SW480 (cell line): ENCODE measurements around the gene LPP.
A peak's percentile ranks its signal among the peaks of the same experiment; 100 is the strongest.
"Not testable (repeated sequence)": the region's sequence is repeated elsewhere in the genome, so short reads cannot be mapped to it uniquely, and the experiment has no call there.

Source experiments
- DNase-seq: peaks from one replicate; pipeline ENCODE4 v3.0.0-alpha.2; 2016; ENCODE audit warnings: low spot score

Gene LPP

DNA sequence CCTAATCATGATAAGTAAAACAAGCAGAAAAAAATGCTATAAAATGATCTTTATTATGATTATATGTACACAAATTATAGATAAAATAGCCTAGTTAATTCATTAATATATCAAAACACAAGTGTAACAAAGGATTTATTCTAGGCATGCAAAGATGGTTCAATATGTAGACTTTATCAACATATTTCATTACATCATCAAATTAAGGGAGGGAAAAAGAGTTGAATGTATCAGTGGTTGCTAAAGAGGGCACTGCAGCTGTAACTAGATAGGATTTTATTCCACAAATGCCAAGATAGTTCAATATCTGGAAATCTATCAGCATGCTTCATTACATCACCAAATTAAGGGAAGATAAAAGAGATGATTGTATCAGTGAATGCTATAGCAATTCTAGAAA lies 248.3 kb downstream of the LPP start:
- DNase-seq = no peak

DNA sequence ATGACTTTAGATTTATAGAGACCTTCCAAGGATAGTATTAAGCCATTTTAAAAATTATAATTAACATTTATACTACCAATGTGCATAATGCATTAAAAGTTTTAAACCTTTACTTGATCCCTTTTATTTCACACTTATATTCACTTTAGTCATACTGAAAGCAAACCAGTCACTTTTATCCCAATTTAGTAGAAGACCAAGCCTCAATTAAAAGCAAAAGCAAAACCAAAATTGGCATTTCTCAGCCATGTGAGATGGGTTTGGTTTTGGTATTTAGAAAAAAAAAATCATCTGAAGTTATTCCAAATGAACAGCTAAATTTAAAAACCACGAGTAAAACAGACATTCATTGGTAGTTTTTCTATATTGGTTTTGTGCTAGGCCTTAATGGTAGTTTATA lies 249.4 kb downstream of the LPP start:
- no peak for DNase-seq

DNA sequence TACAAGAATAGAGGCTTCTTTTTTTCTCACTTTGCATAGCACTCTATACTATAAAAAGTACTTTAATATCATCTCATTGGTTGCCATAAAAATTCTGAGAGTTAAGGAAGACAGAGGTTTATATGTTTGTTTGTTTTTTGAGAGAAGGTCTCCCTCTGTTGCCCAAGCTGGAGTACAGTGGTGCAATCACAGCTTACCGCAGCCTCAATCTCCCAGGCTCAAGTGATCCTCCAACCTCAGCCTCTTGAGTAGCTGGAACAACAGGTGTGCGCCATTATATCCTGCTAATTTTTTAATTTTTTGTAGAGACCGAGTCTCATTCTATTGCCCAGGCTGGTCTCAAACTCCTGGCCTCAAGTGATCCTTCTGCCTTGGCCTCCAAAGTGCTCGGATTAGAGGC lies 250.2 kb downstream of the LPP start:
- DNase-seq = no peak

DNA sequence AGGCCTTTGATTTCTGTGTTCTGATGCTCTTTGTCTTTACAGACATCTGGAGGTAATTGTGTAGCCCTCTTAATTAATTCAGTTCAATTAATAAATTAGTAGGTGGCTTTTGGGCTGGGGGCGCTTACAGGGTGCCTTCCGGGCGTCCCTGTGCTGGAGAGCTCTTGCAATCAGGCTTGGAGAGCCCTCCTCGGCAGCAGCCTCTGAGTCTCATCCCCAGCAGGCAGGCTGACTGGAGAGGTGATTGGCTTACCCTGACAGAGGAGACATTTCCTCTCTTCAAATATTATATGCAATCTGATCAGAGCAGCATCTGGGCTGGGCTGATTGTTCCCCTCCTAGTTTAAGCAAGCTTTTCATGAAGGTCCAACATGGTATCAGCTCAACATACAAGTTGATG lies 250.7 kb downstream of the LPP start:
- DNase-seq = no peak

DNA sequence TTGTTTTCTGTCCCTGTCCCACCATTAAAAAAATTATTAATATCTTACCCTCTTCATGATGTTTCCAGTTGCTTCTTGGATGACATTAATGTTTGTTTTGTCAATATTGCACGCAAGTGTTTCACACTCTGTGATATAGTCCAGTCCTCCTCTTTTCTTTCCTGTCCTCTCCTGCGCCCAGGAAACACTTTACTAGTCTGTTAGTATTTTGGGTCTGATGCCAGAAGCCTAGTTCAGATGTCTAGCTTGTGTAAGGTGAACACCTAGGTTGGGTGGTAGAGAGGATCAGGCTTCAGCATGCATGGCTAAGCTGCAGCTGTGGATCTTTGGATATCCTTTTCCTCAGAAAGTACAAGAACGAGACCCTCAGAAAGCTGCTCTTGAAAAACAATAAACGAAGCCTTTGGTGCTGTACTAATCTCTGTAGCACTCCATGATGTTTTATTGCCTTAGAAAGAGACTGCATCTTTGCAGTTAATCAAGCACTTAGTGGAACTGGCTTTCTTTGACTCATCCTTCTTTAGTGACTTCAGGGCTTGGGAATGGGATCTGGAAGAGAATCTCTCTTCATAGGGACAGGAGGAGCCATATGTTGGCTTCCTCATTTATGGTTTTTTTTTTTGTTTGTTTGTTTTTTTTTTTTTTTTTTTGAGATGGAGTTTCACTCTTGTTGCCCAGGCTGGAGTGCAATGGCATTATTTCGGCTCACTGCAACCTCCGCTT lies 253.4 kb downstream of the LPP start:
- no peak for DNase-seq

DNA sequence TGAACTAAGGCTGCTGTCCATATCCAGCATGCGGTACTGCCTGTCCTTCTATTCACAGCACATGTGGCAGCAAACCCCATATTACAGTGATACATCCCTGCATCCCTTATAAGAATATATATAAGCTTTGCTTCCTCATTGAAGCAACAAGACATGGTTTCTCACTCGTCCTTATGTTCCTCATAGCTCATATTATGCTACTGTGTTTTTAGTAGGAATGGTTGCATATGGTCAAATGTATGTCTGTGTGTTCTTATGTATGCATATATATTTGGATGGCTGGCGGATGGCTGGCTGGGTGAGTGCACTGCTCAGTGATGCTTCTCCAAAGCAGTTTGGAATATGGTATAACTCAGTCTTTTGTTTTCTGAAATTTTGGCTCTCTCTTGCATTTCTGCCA lies 254.9 kb downstream of the LPP start:
- no peak for DNase-seq

DNA sequence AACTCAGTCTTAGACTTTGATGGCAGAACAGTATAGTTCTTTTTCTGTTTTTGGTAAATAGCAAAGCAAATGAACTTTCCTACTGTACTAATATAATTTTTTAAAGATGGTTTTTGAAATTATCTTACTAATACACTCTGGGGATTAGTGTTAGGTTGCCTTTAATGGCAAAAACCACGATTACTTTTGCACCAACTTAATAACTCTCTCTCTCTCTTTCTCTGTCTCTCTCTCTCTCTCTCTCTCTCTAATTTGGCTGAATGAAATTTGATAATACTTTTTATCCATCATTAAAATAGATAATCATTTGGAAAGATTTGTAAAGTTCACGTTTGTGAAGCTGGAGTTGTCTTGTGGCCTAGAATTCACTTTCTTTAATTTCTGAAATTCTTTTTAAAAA lies 257.8 kb downstream of the LPP start:
- no peak for DNase-seq

DNA sequence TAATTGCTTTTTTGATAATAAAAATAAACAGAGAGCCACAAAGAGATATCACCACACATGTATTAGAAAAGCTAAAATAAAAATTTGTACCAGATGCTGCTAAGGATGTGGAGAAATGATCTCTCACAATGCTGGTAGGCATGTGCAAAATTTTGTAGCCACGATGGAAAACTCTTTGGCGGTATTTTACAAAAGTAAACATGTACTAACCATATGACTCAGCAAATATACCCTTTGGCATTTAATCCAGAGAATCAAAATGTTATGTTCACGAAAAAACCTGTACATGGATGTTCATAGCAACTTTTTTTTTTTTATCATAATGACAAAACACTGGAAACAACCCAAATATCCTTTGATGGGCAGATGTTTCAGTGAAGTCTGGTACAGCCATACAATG lies 261.2 kb downstream of the LPP start:
- DNase-seq = no peak

DNA sequence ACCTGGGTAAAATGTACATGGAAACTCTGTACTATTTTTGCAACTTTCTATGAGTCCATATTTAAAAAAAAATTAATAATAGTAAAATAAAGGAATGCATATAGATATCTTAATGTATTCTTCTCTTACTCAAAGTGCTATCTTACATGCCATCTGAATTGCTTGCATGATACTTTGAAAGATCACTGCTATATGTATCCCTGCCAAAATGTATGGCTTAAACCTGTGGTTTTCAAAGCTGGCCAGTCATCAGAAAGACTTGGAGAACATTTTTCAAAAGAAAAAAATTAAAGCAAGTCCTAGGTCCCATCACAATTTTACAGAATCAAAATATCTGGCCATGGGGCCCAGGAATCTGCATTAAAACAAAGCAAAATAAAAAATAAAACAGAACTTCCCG lies 262.1 kb downstream of the LPP start:
- DNase-seq = no peak

DNA sequence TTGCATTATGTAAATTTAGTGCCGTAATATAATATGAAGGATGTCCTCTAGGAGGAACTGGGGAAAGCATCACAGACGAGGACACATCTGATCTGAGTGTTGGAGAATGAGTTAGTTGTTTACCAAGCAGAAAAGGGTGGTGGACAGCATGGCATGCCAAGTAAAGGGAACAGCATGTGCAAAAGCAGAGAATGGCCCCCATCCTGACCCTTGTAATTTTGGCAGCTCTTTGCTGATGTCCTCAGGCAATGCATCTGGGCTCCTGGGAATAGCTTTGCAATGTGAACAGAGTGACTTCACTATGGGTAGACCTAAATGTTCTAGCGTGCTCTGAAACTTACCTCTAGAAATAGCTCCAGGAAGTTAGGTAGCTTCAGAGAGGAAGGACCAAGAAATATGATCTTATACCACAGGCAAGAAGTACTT lies 263.3 kb downstream of the LPP start:
- no peak for DNase-seq

DNA sequence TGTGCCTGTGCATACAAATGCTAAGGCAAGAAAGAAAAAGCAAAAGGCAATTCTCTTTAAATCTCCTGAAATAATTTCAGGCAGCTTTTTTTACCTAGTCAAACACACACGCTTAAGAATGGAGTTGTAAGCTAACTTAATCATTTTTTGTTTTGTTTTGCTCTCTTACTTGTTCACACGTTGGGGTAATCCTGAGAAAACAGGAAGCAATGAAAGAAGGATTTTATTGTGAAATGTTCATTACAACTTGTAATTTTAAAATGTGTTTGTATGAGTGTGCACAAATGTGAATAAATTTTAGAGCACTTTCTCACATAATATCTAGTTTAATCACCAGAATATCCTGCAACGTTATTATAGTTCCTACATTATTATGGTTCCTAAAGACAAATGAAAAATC lies 263.8 kb downstream of the LPP start:
- DNase-seq = no peak

DNA sequence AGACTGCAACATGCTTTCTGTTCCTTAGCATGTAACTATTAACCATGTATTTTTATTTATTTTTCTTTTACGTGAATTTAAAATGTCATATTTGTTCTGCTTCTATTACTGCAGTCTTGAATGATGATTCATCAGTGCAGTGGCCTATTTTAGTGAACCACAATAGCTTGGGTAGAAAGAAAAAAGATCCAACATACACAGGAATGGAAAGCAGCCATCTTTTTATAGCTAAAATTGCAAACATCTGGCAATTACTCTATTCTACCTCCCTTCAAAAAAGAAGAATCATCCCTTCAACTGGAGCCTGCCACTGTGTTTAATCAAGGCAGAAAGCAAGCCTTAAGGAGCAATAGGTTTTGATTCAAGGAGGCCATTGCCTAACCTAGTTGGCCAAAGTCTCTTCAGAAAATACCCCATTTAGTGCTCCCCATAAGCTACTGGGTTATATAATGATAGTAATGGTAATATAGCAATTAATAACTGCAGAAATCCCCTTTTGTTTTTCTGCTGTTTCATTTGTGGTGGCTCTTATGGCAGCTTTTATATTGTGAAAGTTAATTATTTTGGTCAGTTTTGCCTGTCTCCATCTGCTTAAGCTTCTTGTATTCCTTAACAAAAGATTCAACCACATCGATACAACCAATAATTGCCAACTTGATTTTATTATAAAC lies 267.3 kb downstream of the LPP start:
- peak; percentile 9 for DNase-seq

DNA sequence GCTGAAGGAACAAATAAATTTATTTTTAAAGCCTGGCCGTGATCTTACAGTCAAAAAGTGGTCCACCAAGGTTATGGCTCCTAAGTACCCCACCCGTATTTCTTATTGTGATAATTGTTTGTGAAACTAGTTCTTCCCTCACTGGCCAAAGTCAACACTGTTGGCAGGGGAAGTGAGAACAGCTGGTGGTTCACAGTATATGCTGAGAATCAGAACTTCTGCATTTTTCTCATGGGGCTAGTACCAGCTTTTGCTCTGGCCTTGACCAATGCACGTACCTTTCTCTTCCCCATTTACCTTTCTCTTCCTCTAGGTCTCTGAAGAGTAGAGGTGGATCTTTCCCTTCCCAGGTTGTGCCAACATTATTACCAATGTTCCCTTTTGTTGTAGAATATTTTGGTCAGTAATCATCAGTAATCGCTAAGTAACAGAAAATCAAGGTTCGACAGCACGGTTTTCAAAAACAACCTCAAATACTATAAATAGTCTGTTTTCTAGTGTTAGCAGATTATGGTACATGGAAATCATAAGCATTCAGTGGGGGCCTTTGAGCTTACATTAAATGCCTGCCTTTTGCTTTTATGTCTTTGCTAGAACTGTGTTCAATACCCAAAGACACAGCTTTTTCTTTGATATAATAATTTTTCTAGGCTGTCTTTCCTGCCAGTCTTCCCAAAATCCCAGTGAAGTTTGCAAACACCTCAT lies 268.0 kb downstream of the LPP start:
- DNase-seq = no peak

DNA sequence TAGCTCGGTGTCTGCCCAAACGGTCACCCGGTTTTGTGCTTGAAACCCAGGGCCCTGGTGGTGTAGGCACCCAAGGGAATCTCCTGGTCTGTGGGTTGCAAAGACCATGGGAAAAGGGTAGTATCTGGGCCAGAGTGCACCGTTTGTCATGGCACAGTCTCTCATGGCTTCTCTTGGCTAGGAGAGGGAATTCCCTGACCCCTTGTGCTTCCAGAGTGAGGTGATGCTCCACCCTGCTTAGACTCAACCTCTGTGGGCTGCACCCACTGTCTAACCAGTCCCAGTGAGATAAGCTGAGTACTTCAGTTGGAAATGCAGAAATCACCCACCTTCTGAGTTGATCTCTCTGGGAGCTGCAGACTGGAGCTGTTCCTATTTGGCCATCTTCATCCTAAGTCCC lies 274.0 kb downstream of the LPP start:
- not testable (repeated sequence) for DNase-seq

DNA sequence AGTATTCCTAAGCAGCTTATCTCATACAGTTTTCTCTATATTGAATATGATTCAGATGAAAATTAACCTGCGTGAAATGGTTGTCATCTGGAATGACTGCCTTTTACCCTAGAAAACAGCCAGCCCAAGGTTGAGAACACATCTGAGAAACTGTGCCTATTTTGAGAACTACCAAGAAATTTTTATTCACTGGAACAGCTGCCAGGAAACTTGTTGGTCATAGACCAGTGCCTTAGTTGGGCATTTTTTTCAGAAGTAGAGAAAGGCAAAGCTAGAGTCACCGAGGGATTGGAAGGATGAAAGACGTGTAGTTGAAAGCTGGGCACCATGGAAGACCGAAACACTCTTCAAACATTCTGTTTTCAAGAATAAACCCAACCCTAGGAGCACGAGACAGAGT lies 277.1 kb downstream of the LPP start:
- no peak for DNase-seq

DNA sequence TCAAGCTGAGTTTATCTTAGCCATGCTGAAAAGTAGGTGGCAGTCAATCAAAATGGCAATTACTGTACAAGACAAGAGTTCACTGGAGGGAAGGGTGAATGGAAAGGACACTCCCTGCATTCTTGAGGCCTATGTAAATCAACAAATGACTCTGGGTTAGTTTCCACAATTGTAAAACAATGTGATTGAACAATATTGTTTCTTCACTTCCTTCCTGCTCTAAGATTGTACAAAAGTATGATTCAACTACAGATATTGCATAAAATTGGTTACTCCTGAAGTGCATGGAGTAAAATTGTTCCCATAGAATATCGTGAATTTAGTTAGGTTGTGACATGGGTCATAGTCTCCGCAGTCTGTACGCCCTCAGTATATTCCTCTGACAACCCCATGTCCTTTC lies 277.6 kb downstream of the LPP start:
- DNase-seq = no peak

DNA sequence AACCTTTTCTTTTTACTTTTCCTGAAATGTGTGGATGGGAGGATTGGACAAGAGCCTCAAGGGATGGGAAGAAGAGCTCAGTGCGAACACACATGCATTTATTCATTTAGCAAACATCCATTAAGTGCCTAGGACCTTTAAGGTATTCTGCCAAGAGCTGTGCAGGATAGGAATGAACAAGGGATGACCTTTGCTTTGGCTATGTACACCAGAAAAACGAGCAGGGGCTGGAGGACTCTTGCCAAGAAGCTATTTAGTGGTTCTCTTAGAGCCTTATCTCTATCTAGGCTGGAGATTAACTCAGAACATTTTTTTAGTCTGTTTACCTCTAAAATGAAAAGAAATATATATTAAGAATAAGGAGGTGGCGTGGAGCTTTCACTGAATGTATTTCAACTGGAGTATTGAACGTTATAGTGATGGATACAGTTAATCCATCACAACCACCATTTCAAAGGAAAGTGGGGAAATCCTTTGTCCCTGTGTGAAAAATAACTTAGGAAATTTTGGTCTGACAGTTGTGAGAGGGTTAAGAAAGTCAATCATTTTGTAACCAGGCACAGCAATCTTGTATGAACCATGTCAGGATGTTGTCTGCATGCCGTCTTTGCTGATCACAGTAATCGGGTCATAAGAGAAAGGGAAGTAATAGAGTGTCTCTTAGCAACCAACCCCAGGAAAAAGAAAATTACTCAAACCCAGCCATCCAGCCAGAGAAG lies 279.0 kb downstream of the LPP start:
- no peak for DNase-seq

DNA sequence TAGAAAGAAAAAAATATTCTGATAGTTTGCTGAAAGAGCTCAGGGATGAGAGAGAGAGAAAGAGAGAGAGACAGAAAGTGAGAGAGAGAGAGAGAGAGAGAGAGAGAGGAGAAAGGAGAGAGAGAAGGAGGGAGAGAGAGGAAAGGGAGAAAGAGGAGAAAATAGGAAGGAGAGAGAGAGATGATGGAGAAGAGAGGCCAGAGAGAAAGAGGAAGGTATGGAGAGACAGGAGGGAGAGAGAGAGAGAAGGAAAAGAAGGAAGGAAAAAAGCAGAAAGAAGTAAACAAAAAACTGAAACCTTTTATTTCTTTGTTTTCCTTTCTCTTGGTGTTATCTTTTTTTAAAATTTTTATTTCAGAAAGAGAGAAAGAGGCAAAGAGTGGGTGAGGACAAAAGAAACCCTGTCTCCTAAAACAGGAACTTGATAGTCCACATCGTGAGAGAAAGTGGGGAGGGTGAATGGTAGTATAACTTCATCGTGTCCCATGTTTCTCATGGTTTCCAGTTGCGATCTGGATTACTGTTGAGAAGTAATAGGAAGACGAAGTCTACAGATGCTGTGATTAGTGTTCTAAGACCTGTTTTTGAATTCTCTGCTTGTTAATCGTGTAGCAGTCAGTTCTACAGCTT lies 279.7 kb downstream of the LPP start:
- DNase-seq = no peak

DNA sequence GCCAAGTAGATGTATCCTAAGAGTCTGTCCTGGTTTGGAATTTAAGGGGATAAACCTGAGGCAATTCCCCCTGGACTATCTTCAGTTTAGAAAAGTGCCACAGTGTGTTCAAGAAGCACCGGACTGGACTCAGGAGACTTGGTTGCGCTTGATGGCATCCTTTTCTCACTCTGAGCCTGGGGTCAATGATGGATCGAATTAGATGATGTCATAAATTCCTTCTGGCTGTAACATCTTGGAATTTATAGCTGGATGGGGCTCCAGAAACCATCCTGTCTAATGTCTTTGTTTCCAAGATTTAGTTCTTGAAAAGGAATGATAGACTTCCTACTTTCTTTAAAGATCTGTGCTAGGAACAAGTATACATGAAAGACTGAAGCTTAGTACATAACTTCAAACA lies 280.6 kb downstream of the LPP start:
- DNase-seq = no peak

DNA sequence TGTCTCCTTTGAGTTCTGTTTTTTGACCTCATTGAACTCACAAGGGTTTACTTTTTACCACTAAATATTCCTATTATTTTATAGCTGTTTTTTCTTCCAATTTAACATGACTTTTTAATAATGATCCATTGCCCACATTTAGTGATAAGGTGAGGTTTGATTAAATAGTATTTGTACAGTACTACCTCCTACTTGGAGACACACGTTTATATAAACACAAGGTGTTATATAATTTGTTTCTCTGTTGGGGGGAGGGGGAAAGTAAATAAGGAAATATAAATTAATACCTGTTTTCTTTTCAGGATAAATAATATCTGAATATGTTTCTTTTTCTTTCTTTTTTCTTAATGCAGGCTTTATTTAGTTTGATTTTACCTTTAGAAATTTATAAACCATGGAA lies 281.3 kb downstream of the LPP start:
- DNase-seq = no peak

DNA sequence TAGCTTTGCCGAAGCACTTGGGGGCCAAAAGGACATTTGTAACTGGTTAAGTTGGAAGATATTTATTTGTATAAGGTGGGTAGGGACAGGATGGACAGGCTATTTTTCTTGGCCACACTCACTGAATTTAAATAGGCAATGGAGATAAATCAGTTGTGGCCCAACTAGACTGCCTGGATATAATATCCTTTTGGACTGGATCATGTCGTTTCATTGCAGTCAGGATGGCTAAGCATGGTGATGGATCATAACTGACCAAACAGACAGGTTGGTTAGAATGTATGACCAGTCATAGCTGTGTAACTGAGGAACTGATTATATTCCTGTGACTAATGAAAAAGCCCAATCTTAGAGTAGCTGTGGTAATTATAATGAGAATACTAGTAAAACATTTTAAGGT lies 284.0 kb downstream of the LPP start:
- DNase-seq = no peak

DNA sequence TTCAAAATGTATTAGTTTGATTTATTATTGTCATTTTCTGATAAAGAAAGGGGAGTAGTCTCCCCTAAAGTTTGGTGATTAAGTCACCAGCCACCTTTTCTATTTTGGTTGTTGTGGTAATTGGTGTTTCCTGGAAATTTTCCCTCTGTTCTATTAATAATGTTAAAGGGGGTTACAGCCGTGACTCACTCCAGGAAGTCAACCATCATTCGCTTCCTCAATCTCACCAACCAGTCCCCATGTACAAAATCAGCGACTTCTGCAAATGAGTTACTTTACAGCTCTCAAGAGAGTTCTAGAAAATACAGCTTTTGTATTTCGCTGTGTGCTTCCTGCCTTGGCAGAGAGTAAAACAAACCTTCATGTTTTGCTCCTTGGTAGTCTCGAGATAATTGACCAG lies 285.1 kb downstream of the LPP start:
- DNase-seq = no peak
